GM12874 (cell line): ENCODE measurements around the gene ZYG11A.

Source experiments
- TF ChIP-seq, protein P1 (sequence below): IDR thresholded peaks from 2 replicates; pipeline ENCODE4 v1.5.1; 2011; ENCODE audit warnings: low read depth, mild to moderate bottlenecking, control low read depth, low read length, moderate library complexity; ENCODE audit not compliant: insufficient read depth

The ZYG11A gene

DNA sequence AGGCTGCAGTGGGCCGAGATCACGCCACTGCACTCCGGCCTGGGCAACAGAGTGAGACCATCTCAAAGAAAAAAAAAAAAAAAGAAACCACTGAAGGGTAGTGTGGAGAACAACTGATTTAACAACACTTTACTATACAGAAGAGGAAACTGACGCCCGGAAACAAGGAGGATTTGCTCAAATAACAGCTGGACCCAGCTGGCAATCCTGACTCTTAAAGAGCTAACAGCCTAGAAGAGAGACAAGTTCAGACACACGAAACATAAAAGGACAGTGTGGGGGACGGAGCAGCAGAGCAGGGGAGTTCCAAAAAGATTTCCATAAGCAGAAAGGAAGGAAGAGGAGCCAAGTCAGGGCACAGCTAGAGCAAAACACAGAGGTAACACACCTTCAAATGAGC lies 74.6 kb downstream of the ZYG11A start:
- TF ChIP-seq, protein P1, sequence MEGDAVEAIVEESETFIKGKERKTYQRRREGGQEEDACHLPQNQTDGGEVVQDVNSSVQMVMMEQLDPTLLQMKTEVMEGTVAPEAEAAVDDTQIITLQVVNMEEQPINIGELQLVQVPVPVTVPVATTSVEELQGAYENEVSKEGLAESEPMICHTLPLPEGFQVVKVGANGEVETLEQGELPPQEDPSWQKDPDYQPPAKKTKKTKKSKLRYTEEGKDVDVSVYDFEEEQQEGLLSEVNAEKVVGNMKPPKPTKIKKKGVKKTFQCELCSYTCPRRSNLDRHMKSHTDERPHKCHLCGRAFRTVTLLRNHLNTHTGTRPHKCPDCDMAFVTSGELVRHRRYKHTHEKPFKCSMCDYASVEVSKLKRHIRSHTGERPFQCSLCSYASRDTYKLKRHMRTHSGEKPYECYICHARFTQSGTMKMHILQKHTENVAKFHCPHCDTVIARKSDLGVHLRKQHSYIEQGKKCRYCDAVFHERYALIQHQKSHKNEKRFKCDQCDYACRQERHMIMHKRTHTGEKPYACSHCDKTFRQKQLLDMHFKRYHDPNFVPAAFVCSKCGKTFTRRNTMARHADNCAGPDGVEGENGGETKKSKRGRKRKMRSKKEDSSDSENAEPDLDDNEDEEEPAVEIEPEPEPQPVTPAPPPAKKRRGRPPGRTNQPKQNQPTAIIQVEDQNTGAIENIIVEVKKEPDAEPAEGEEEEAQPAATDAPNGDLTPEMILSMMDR = no peak

DNA sequence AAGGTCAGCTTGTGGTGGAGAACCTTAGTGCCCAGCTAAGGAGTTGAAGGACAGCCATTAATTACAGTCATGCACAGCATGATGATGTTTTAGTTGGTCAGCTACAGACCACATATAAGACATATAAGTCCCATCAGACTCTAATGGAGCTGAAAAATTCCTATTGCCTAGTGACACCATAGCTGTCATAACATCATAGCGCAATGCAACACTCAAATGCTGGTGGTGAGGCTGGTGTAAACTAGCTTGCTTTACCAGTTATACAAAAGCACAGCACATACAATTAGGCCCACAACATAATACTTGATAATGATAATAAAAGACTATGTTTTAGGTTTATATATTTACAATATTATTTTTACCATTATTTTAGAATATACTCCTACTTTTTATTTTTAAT lies 75.0 kb downstream of the ZYG11A start:
- TF ChIP-seq, protein P1 = no peak

DNA sequence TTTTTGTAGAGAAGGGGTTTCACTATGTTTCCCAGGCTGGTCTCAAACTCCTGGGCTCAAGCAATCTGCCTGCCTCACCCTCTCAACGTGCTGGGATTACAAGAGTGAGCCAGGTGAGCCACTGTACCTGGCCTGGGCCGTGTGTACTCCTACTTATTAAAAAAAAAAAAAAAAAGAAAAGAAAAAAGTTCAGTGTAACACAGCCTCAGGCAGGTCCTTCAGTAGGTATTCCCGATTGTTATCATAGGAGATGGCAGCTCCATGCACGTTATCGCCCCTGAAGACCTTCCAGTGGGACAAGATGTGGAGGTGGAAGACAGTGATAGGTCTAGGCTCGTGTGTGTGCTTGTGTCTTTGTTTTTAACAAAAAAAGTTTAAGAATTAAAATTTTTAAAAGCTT lies 75.6 kb downstream of the ZYG11A start:
- TF ChIP-seq, protein P1 = no peak

GRCh38 chr1:52919051-52919722 lies 76.6 kb downstream of the ZYG11A start:
- TF ChIP-seq, protein P1 = no peak

DNA sequence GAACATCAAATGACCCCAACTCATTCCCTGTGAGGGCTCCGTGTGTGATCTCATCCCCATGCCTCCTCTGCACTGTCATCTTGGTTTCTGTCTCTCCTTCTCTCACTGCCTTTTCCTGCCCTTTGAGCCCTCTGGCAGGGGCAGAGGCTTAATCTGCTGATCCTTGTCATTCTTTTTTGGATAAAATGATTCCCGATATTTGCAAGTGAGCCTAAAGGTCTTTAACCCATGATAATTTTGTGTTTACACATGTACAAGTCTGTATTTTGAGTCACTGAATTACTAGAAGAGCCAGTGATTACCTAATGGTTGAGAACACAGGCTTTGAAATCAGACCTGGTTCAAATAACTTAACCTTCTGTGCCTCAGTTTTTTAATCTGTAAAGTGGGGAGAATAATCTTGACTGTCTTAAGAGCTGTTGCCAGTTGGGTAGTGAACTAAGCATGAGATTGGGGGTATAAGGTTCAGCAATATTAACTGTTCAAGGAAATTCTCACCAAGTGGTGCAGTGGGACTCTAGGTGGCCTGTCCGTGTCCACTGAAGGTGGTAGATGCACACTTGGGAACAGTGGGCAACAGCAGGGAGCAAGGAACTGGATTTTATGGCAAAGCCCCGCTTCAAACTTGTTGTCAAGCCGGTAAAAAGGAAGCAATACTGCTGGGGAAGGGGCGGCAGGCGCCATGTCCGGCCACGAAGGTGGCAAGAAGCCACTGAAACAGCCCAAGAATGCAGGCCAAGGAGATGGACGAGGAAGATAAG lies 77.3 kb downstream of the ZYG11A start:
- TF ChIP-seq, protein P1 = no peak

GRCh38 chr1:52920791-52921291 lies 78.3 kb downstream of the ZYG11A start:
- TF ChIP-seq, protein P1 = no peak

GRCh38 chr1:52925571-52926005 lies 83.0 kb downstream of the ZYG11A start:
- TF ChIP-seq, protein P1 = no peak
